Keratinocyte (primary cell): ENCODE results near the gene DDIAS.

Source experiments
- EZH2 ChIP-seq: IDR thresholded peaks from one replicate; pipeline ENCODE4 v1.6.1; 2012; ENCODE audit warnings: inconsistent platforms, mild to moderate bottlenecking, low read length, moderate library complexity
- TF ChIP-seq, protein P1 (sequence below), 3 experiments: IDR thresholded peaks in 1 of 3; conservative IDR thresholded peaks in 1 of 3; optimal IDR thresholded peaks in 1 of 3; 2 replicates in 2 of 3; 3 replicates in 1 of 3; pipeline versions ENCODE3 to v1.5.1; 2011; ENCODE audit warnings: low read length in 3 of 3, mild to moderate bottlenecking in 3 of 3, moderate library complexity in 2 of 3, control low read depth in 1 of 3, inconsistent platforms in 1 of 3; ENCODE audit not compliant: insufficient read depth in 2 of 3; ENCODE audit errors: extremely low read depth in 1 of 3

DNA sequence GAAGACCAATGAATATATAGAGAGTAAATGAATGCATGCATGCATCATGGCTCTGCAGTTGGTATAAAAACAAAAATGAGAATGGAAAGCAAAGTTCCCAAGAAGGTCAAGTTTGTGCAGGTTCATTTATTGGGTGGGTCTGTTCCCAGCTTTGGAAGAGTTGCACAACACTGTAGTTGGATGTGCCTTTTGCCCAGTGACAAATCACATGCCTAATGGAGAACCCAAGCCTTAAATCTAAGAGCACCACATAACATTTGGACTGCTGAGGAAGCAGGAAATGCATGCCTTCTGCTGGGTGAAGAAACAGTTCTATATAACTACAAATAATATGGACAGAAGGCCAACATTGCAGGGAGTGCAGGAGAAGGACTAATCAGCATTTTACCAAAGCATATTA lies 31.9 kb upstream of the DDIAS start:
- TF ChIP-seq, protein P1, sequence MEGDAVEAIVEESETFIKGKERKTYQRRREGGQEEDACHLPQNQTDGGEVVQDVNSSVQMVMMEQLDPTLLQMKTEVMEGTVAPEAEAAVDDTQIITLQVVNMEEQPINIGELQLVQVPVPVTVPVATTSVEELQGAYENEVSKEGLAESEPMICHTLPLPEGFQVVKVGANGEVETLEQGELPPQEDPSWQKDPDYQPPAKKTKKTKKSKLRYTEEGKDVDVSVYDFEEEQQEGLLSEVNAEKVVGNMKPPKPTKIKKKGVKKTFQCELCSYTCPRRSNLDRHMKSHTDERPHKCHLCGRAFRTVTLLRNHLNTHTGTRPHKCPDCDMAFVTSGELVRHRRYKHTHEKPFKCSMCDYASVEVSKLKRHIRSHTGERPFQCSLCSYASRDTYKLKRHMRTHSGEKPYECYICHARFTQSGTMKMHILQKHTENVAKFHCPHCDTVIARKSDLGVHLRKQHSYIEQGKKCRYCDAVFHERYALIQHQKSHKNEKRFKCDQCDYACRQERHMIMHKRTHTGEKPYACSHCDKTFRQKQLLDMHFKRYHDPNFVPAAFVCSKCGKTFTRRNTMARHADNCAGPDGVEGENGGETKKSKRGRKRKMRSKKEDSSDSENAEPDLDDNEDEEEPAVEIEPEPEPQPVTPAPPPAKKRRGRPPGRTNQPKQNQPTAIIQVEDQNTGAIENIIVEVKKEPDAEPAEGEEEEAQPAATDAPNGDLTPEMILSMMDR (optimal IDR thresholded peaks at IDR 0.05 in 1 of 3, IDR thresholded peaks at IDR 0.05 in 1 of 3, conservative IDR thresholded peaks at IDR 0.05 in 1 of 3; ENCODE audit: extremely low read depth in 1 of 3, insufficient read depth in 2 of 3, low read length in 3 of 3) = no peak
- TF ChIP-seq EZH2 = no peak
